Suprapubic skin (tissue), 4 donors: ENCODE results near the gene RCC2. TPM values are rescaled to one million over a fixed set of nuclear protein-coding genes. Genes with fewer than 3 reads are reported as not detected.
"Not testable (repeated sequence)": the region's sequence is repeated elsewhere in the genome, so short reads cannot be mapped to it uniquely, and the experiment has no call there.

Experiments used
- DNase-seq, 2 donors: peaks; one replicate each; pipeline ENCODE4 v3.0.0-alpha.2; 2019; ENCODE audit warnings: low spot score in 2 of 2
- H3K27ac ChIP-seq: fragments of 200-600 bp; sonication (generic); one replicate; pipeline ENCODE4 v1.5.1; 2019
- H3K27me3 ChIP-seq: fragments of 200-600 bp; sonication (generic); one replicate; pipeline ENCODE4 v1.5.1; 2019
- H3K36me3 ChIP-seq: fragments of 200-600 bp; sonication (generic); one replicate; pipeline ENCODE4 v1.5.1; 2019
- H3K4me1 ChIP-seq: fragments of 200-600 bp; sonication (generic); one replicate; pipeline ENCODE4 v1.5.1; 2019
- H3K4me3 ChIP-seq: fragments of 200-600 bp; sonication (generic); one replicate; pipeline ENCODE4 v1.5.1; 2019; ENCODE audit warnings: mild to moderate bottlenecking
- H3K9me3 ChIP-seq: fragments of 200-600 bp; sonication (generic); one replicate; pipeline ENCODE4 v1.5.1; 2019
- CTCF ChIP-seq, 2 donors: fragments of 200-600 bp in 1 of 2; fragments of 450-650 bp in 1 of 2; sonication (generic) in 1 of 2; IDR thresholded peaks; one replicate each; pipeline ENCODE4 v1.5.1; 2016 to 2019; ENCODE audit warnings: antibody characterized with exemption in 2 of 2, mild to moderate bottlenecking in 1 of 2, moderate library complexity in 1 of 2
- EP300 ChIP-seq: sonication (generic); formaldehyde crosslinking; IDR thresholded peaks from one replicate; pipeline ENCODE4 v1.6.1; 2017; ENCODE audit warnings: antibody characterized with exemption
- POLR2A ChIP-seq, 2 donors: fragments of 450-650 bp; IDR thresholded peaks; one replicate each; pipeline ENCODE4 v1.6.1; 2017; ENCODE audit warnings: antibody characterized with exemption in 2 of 2, mild to moderate bottlenecking in 2 of 2, moderate library complexity in 2 of 2
- POLR2AphosphoS5 ChIP-seq, 3 donors: sonication (generic); formaldehyde crosslinking; IDR thresholded peaks; one replicate each; pipeline ENCODE4 v1.6.1; 2017; ENCODE audit warnings: antibody characterized with exemption in 3 of 3
- WGBS: methylation state at CpG from one replicate; pipeline ENCODE4 v1.1.5; 2018; 5-methylcytosine and 5-hydroxymethylcytosine counted together
- total RNA-seq, 4 donors: library from RNA; depleted of rRNA; stranded (reverse); fragments of >200 nt; gene quantifications; one replicate each; pipeline ENCODE4 v1.1.0, GENCODE V29; 2016

Gene RCC2
- total RNA-seq, 4 donors from 2014 or later, result 68.7 to 86.3 (median 74.5) TPM

GRCh38 chr1:17409391-17409811 lies 30.1 kb downstream of the RCC2 start:
- H3K9me3 ChIP-seq, result no peaks in the 10 kb centered on the region
- no peaks in the 10 kb centered on the region for H3K4me1 ChIP-seq
- no peak for TF ChIP-seq POLR2A (IDR thresholded peaks at IDR 0.05)
- TF ChIP-seq POLR2AphosphoS5 (IDR thresholded peaks at IDR 0.05), result no peak
- TF ChIP-seq EP300, result no peak
- TF ChIP-seq CTCF (IDR thresholded peaks at IDR 0.05), result no peak
- H3K27me3 ChIP-seq, result no peaks in the 10 kb centered on the region
- no peak for DNase-seq
- 84% methylated on average over 8 of the region's 10 CpGs for WGBS
- H3K27ac ChIP-seq, result no peak overlapping the region
- H3K36me3 ChIP-seq, result peaks cover 71% of the 10 kb centered on the region
- no peak overlapping the region for H3K4me3 ChIP-seq

- DNase-seq, H3K27ac ChIP-seq, H3K27me3 ChIP-seq, H3K4me3 ChIP-seq, H3K4me1 ChIP-seq, H3K9me3 ChIP-seq: not testable (repeated sequence)
- peaks cover 57% of the 10 kb centered on the region for H3K36me3 ChIP-seq
- WGBS, result 90% methylated on average over 30 of the region's 30 CpGs
These were observed 31.5 kb downstream of the RCC2 start for GRCh38 chr1:17407786-17408514.

- not testable (repeated sequence) for H3K27me3 ChIP-seq, H3K27ac ChIP-seq, H3K9me3 ChIP-seq, H3K4me1 ChIP-seq, H3K4me3 ChIP-seq, DNase-seq
- WGBS, result 73% methylated on average over 12 of the region's 16 CpGs
- peaks cover 46% of the 10 kb centered on the region for H3K36me3 ChIP-seq
These were observed 32.6 kb downstream of the RCC2 start for GRCh38 chr1:17406760-17407475.

- 58% methylated on average over 8 of the region's 15 CpGs for WGBS
- Histone ChIP-seq H3K36me3 (peaks cover 38% of the 10 kb centered on the region), H3K9me3 (no peaks in the 10 kb centered on the region), H3K4me3 (no peak overlapping the region), H3K27me3 (no peaks in the 10 kb centered on the region), H3K4me1 (peaks cover 9% of the 10 kb centered on the region), H3K27ac (no peak overlapping the region)
- no peak for TF ChIP-seq EP300
- TF ChIP-seq CTCF (IDR thresholded peaks at IDR 0.05), result peak; percentile 12 to 74
- no peak for TF ChIP-seq POLR2AphosphoS5 (IDR thresholded peaks at IDR 0.05)
- TF ChIP-seq POLR2A (IDR thresholded peaks at IDR 0.05), result no peak
- DNase-seq, result no peak
These were observed 33.3 kb downstream of the RCC2 start for GRCh38 chr1:17405898-17406759.

GRCh38 chr1:17404820-17405219 lies 34.7 kb downstream of the RCC2 start:
- no peak overlapping the region for H3K27ac ChIP-seq
- H3K36me3 ChIP-seq, result peaks cover 25% of the 10 kb centered on the region
- no peak for DNase-seq
- TF ChIP-seq EP300 (no peak), CTCF (IDR thresholded peaks at IDR 0.05) (no peak), POLR2A (IDR thresholded peaks at IDR 0.05) (no peak), POLR2AphosphoS5 (IDR thresholded peaks at IDR 0.05) (no peak)
- no peaks in the 10 kb centered on the region for H3K9me3 ChIP-seq
- no peak overlapping the region for H3K4me3 ChIP-seq
- H3K4me1 ChIP-seq, result peaks cover 9% of the 10 kb centered on the region
- WGBS, result 77% methylated on average over 6 of the region's 6 CpGs
- no peaks in the 10 kb centered on the region for H3K27me3 ChIP-seq
